Endothelial cell of umbilical vein (primary cell): ENCODE measurements around the gene IGHMBP2. TPM values are rescaled to one million over a fixed set of nuclear protein-coding genes. Genes with fewer than 3 reads are reported as not detected.

Source experiments
- BruUV-seq: library from RNA; stranded (reverse); fragments of 400-500 nt; replicated peaks from 2 replicates; lab custom pipeline; 2021; lab: Mats Ljungman, UMichigan
- CTCF ChIA-PET: fragments of 300-600, 350-600 bp; sonication (Branson Sonifier 250); formaldehyde crosslinking; loops from one replicate; lab custom pipeline; 2021; ENCODE audit warnings: antibody characterized with exemption, inconsistent platforms; lab: Charles Lee
- POLR2A ChIA-PET: fragments of 300-600, 350-600 bp; sonication (Branson Sonifier 250); formaldehyde crosslinking; loops from one replicate; lab custom pipeline; 2021; ENCODE audit warnings: antibody characterized with exemption, inconsistent platforms; lab: Charles Lee
- DNase-seq: peaks from one replicate; pipeline ENCODE4 v3.0.0-alpha.2; 2011; ENCODE audit warnings: low read depth, low spot score
- FAIRE-seq: peaks from 2 replicates; lab custom pipeline; 2011; peaks lifted over from hg19 to GRCh38; lab: Jason Lieb, UNC
- H2AFZ ChIP-seq: 2 replicates; pipeline ENCODE4 v1.6.0; 2012; ENCODE audit warnings: low read depth, low read length, control low read depth, inconsistent platforms
- H3K27ac ChIP-seq: 2 replicates; pipeline ENCODE4 v1.5.1; 2011; ENCODE audit warnings: low read depth, mild to moderate bottlenecking, control low read depth, low read length, moderate library complexity; ENCODE audit not compliant: insufficient read depth
- H3K27me3 ChIP-seq, 2 experiments: 2 replicates each; pipeline versions ENCODE4 v1.6.0 to v1.6.1; 2011; ENCODE audit warnings: low read length in 2 of 2, mixed read lengths in 1 of 2; ENCODE audit not compliant: control insufficient read depth in 2 of 2, insufficient read depth in 2 of 2
- H3K36me3 ChIP-seq, 2 experiments: 2 replicates in 1 of 2; 3 replicates in 1 of 2; pipeline ENCODE4 v1.5.1; 2011; ENCODE audit warnings: low read length in 2 of 2, mild to moderate bottlenecking in 1 of 2, moderate library complexity in 1 of 2; ENCODE audit not compliant: control insufficient read depth in 2 of 2, insufficient read depth in 2 of 2; ENCODE audit errors: extremely low read depth in 1 of 2
- H3K4me1 ChIP-seq: 3 replicates; pipeline ENCODE4 v1.5.1; 2011; ENCODE audit warnings: mild to moderate bottlenecking, low read length; ENCODE audit not compliant: control insufficient read depth, insufficient read depth; ENCODE audit errors: extremely low read depth
- H3K4me2 ChIP-seq: 2 replicates; pipeline ENCODE4 v1.6.1; 2011; ENCODE audit warnings: low read length, control low read depth, mixed read lengths; ENCODE audit not compliant: insufficient read depth
- H3K4me3 ChIP-seq, 3 experiments: fragments of 200-600 bp in 1 of 3; sonication (generic), shearing (Covaris generic) in 1 of 3; replicated peaks in 1 of 3; 2 replicates each; pipeline ENCODE4 v1.5.1; 2011 to 2016; ENCODE audit warnings: control low read depth in 3 of 3, low read length in 3 of 3, mild to moderate bottlenecking in 2 of 3, inconsistent platforms in 1 of 3, low read depth in 1 of 3, moderate library complexity in 1 of 3; ENCODE audit not compliant: insufficient read depth in 1 of 3
- H3K79me2 ChIP-seq: 2 replicates; pipeline ENCODE4 v1.6.0; 2012; ENCODE audit warnings: low read length, inconsistent platforms; ENCODE audit not compliant: control insufficient read depth, insufficient read depth
- H3K9ac ChIP-seq: replicated peaks from 2 replicates; pipeline ENCODE3; 2011; ENCODE audit warnings: low read length, control low read depth; ENCODE audit not compliant: insufficient read depth; ENCODE audit errors: extremely low read depth
- H3K9me1 ChIP-seq: replicated peaks from 3 replicates; pipeline ENCODE4 v1.6.0; 2011; ENCODE audit warnings: mild to moderate bottlenecking, low read length; ENCODE audit not compliant: control insufficient read depth, insufficient read depth; ENCODE audit errors: extremely low read depth
- H3K9me3 ChIP-seq: replicated peaks from 2 replicates; pipeline ENCODE4 v1.5.1; 2012; ENCODE audit warnings: low read length, inconsistent platforms; ENCODE audit not compliant: control insufficient read depth, insufficient read depth
- H4K20me1 ChIP-seq: replicated peaks from 2 replicates; pipeline ENCODE3; 2011; ENCODE audit warnings: mild to moderate bottlenecking, low read length; ENCODE audit not compliant: control insufficient read depth, insufficient read depth; ENCODE audit errors: extremely low read depth
- CTCF ChIP-seq, 2 donors: IDR thresholded peaks; 1 replicate in 1 of 2; 2 replicates in 1 of 2; pipeline ENCODE4 v1.5.1; 2011; ENCODE audit warnings: low read length in 2 of 2, mild to moderate bottlenecking in 2 of 2, moderate library complexity in 2 of 2, control low read depth in 1 of 2, inconsistent platforms in 1 of 2, low read depth in 1 of 2; ENCODE audit not compliant: insufficient read depth in 1 of 2; ENCODE audit errors: extremely low read depth in 1 of 2
- EZH2 ChIP-seq: IDR thresholded peaks from 2 replicates; pipeline ENCODE4 v1.6.1; 2012; ENCODE audit warnings: borderline replicate concordance, low read depth, mild to moderate bottlenecking, moderate library complexity, low read length, inconsistent platforms; ENCODE audit not compliant: severe bottlenecking
- dilution Hi-C: fragments of 300-500 bp; cut with MboI; formaldehyde crosslinking; loops from one replicate; pipeline ENCODE4 v1.15.0; 2019; ENCODE audit warnings: low sequenced_read_pairs; ENCODE audit not compliant: extremely low pct_ligation_motif_present
- intact Hi-C: fragments of 100-400 bp; cut with micrococcal nuclease; formaldehyde crosslinking; loops from one replicate; pipeline ENCODE4 v1.10.0; 2022
- polyA plus RNA-seq, 4 experiments: library from polyadenylated mRNA; depleted of rRNA in 3 of 4; stranded (reverse) in 3 of 4; unstranded in 1 of 4; fragments of >200 nt; gene quantifications; 2 replicates each; pipeline versions ENCODE4 v1.2.1 to v1.2.3, GENCODE V29; 2011 to 2012; ENCODE audit warnings: missing spikeins in 1 of 4
- total RNA-seq: library from RNA; stranded (reverse); gene quantifications from 2 replicates; pipeline ENCODE4 v1.2.3, GENCODE V29; 2021

Gene IGHMBP2
- total and polyA plus RNA-seq, 2 donors (not counting 3 experiments of a cell fraction or from before 2014, with no cell fraction given), result 10.9 to 25.1 TPM

GRCh38 chr11:68854273-68854958 lies 49.3 kb upstream of the IGHMBP2 start:
- FAIRE-seq, result no peak
- dilution Hi-C loops, result no loop called here
- peaks cover 12 to 14% of the 10 kb centered on the region in 2 experiments for H3K27me3 ChIP-seq

More at GRCh38 chr11:68854273-68854958, 49.3 kb upstream of the IGHMBP2 start:
- Histone ChIP-seq H3K36me3 (no peaks in the 10 kb centered on the region), H3K4me3 (peak overlapping the region in 2 of 3 experiments; percentile 24 to 37), H3K4me1 (peaks cover 12% of the 10 kb centered on the region), H2AFZ (peak overlapping the region; percentile 97), H3K27ac (no peak overlapping the region), H3K4me2 (peak overlapping the region; percentile 69), H3K79me2 (no peaks in the 10 kb centered on the region), H3K9ac (no peak overlapping the region), H3K9me3 (no peaks in the 10 kb centered on the region), H4K20me1 (no peaks in the 10 kb centered on the region), H3K9me1 (no peaks in the 10 kb centered on the region)
- no peak for TF ChIP-seq CTCF (IDR thresholded peaks at IDR 0.05; ENCODE audit: extremely low read depth in 1 of 2, insufficient read depth in 1 of 2, low read depth in 1 of 2, low read length in 2 of 2)
- peak; percentile 23 for TF ChIP-seq EZH2
- no peak for DNase-seq
- BruUV-seq, result no TSS peak
- CTCF ChIA-PET, result interaction anchor here (1.0 to 1.5 kb wide), 5 partner anchors 12 to 37 kb away, joined by 3 to 6 read pairs (median 3); no protein-coding TSS in a partner anchor
- POLR2A ChIA-PET, result no interaction called here
- intact Hi-C loops, result loop anchor here (2.0 kb wide), 1 partner anchor 16 kb away; no protein-coding TSS in a partner anchor
